HG03469 (cell line): ENCODE results near the gene SRPRB.

Experiments used
- ATAC-seq: cut with Tn5 transposase; IDR thresholded peaks from one replicate; pipeline ENCODE4 v1.9.1; 2021; ENCODE audit warnings: mild to moderate bottlenecking, moderate library complexity, moderate number of reproducible peaks; ENCODE audit not compliant: unreplicated experiment

The SRPRB gene

GRCh38 chr3:133864616-133865015 is 59.0 kb downstream of the SRPRB start:
- ATAC-seq, result no peak

GRCh38 chr3:133865136-133865855 is 59.7 kb downstream of the SRPRB start:
- no peak for ATAC-seq

DNA sequence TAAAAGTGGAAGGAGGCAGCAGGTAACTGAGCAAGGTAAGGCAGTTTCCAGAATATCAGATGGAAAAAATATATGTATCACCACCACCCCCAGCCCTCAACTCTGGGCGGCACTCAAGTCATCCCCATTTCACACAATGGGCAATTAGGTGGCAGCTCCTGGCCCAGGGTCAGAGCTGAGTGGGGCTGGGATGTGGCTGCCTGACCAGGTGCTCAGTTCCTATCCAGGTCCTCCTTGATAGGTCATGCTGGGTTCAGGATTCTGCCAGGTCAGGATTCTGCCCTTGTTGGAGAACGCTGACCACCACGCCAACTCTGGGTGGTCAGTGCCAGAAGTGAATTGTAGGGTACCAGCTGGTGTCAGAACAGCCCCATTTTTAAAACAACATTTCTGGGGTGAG is 60.5 kb downstream of the SRPRB start:
- ATAC-seq, result no peak

DNA sequence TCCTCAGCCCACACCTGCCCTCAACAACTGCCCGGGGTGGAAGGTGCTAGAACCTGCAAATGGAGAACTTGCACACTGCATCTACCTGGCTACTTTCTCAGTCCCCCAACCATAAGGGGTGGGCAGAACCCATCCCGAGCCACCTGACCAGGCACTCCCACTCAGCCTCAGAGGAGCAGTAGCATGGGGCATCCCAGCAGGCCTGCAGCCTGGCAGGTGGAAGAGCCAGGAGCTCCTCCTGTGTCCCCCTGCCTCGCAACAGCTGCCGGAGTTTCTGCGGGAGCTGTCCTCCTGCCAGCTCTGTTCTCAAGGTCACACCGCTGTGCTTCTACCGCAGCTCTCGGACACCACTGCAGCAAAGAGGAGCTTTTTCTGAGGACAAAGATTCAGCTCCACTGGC is 62.6 kb downstream of the SRPRB start:
- no peak for ATAC-seq

GRCh38 chr3:133868758-133869475 is 63.3 kb downstream of the SRPRB start:
- ATAC-seq, result no peak

DNA sequence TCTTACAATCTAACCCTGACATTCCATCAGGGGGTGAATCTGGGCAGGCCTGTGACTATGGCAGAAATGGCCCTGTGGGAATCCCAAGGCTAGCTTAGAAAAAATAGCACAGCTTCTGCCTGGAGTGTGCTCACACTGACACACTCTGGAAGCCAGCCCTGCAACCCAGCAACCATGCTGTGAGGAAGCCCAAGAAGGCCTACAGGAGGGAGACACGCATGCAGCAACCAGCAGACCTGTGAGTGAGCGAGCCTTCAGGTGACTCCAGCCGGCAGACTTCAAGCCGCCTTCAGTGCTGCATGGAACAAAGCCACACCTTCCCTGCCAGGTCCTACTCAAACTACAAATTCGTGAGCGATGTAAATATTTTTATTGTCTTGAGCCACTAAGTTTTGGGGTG is 64.0 kb downstream of the SRPRB start:
- no peak for ATAC-seq

- ATAC-seq, result no peak
Measured at GRCh38 chr3:133870822-133871221, 65.2 kb downstream of the SRPRB start.
